Thyroid gland (tissue), 4 donors: Measurements from ENCODE around the gene CLCA2. TPM values are rescaled to one million over a fixed set of nuclear protein-coding genes. Genes with fewer than 3 reads are reported as not detected.

Source experiments
- DNase-seq, 2 donors: peaks; one replicate each; pipeline ENCODE4 v3.0.0-alpha.2; 2019
- H3K27ac ChIP-seq, 3 donors: fragments of 200-600 bp; sonication (generic); 1 replicate in 2 of 3; 2 replicates in 1 of 3; pipeline ENCODE4 v1.5.1; 2016 to 2019; ENCODE audit warnings: mild to moderate bottlenecking in 1 of 3, moderate library complexity in 1 of 3
- H3K27me3 ChIP-seq: fragments of 200-600 bp; sonication (generic); one replicate; pipeline ENCODE4 v1.5.1; 2019
- H3K36me3 ChIP-seq, 2 donors: fragments of 200-600 bp; sonication (generic); one replicate each; pipeline ENCODE4 v1.5.1; 2016 to 2019
- H3K4me1 ChIP-seq, 2 donors: fragments of 200-600 bp; sonication (generic); one replicate each; pipeline ENCODE4 v1.5.1; 2017 to 2019
- H3K4me3 ChIP-seq, 3 donors: fragments of 200-600 bp; sonication (generic); replicated peaks in 1 of 3; 1 replicate in 2 of 3; 2 replicates in 1 of 3; pipeline ENCODE4 v1.5.1; 2016; ENCODE audit warnings: mild to moderate bottlenecking in 1 of 3
- H3K9me3 ChIP-seq: fragments of 200-600 bp; sonication (generic); one replicate; pipeline ENCODE4 v1.5.1; 2017
- CTCF ChIP-seq, 6 experiments: fragments of 200-600 bp in 3 of 6; fragments of 450-650 bp in 3 of 6; sonication (generic) in 3 of 6; IDR thresholded peaks; one replicate each; pipeline ENCODE4 v1.5.1; 2016 to 2019; ENCODE audit warnings: antibody characterized with exemption in 6 of 6, mild to moderate bottlenecking in 2 of 6, inconsistent platforms in 1 of 6, moderate library complexity in 1 of 6
- POLR2A ChIP-seq, 2 donors: fragments of 450-650 bp; IDR thresholded peaks; one replicate each; pipeline ENCODE4 v1.6.1; 2017; ENCODE audit warnings: antibody characterized with exemption in 2 of 2, mild to moderate bottlenecking in 2 of 2, moderate library complexity in 1 of 2
- WGBS, 2 donors: methylation state at CpG; one replicate each; pipeline ENCODE4 v1.1.5; 2017; 5-methylcytosine and 5-hydroxymethylcytosine counted together
- intact Hi-C: fragments of 100-400 bp; cut with DNase I; formaldehyde crosslinking; loops from one replicate; pipeline ENCODE4 v1.15.1; 2023
- total RNA-seq, 4 donors: library from RNA; depleted of rRNA; stranded (reverse); fragments of >200 nt; gene quantifications; one replicate each; pipeline ENCODE4 v1.2.3, GENCODE V29; 2016

The CLCA2 gene
- total RNA-seq, 4 donors from 2014 or later = not detected

DNA sequence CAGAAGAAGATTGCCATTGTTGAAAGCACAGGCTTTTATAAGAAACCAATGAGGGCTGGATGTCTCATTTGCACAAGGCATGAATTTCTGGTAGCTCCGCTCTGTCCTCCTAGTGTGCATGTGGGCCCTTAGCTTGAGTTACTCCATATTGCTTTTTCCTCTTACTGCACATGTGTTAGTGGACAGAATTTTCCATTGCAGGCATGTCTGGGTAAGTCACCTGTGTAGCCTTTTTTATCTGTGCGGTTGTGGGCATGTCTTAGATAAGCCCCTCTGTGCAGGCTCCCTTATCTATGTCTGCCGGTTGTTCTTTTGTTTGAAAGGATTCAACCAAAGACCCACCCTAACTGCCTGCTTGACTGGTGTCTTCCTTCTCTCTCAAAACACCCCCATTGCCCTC lies 37.5 kb downstream of the CLCA2 start:
- DNase-seq = no peak
- H3K27ac ChIP-seq = no peak overlapping the region
- TF ChIP-seq POLR2A (IDR thresholded peaks at IDR 0.05) (no peak), CTCF (IDR thresholded peaks at IDR 0.05) (no peak)
- intact Hi-C loops = no loop called here
- H3K36me3 ChIP-seq = no peaks in the 10 kb centered on the region
- no peaks in the 10 kb centered on the region for H3K4me1 ChIP-seq
- no peak overlapping the region for H3K4me3 ChIP-seq
- no peaks in the 10 kb centered on the region for H3K9me3 ChIP-seq
- no peaks in the 10 kb centered on the region for H3K27me3 ChIP-seq
- WGBS, 2 donors = 89 to 97% methylated on average over 3 of the region's 3 CpGs

DNA sequence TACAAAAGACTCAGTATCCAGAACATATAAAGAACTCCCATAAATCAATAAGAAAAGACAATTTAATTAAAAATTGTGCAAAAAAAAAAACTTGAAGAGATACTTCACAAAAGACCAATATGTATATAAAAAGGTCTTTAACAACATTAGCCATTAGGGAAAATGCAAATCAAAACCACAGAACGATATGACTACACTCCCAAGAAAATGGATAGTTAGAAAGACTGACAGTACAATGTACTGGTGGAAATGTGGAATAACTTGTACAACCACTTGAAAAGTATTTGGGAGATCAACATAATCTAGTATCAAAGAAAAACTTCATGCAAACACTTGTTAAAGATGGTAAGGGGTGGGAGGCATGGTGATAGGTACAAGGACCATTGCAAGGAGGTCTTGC lies 40.8 kb downstream of the CLCA2 start:
- Histone ChIP-seq H3K36me3 (no peaks in the 10 kb centered on the region), H3K4me1 (no peaks in the 10 kb centered on the region), H3K4me3 (no peak overlapping the region), H3K9me3 (no peaks in the 10 kb centered on the region), H3K27me3 (no peaks in the 10 kb centered on the region), H3K27ac (no peak overlapping the region)
- 83 to 90% methylated on average over 1 of the region's 1 CpG for WGBS, 2 donors
- TF ChIP-seq POLR2A (IDR thresholded peaks at IDR 0.05) (no peak), CTCF (IDR thresholded peaks at IDR 0.05) (no peak)
- intact Hi-C loops = no loop called here
- DNase-seq = no peak

DNA sequence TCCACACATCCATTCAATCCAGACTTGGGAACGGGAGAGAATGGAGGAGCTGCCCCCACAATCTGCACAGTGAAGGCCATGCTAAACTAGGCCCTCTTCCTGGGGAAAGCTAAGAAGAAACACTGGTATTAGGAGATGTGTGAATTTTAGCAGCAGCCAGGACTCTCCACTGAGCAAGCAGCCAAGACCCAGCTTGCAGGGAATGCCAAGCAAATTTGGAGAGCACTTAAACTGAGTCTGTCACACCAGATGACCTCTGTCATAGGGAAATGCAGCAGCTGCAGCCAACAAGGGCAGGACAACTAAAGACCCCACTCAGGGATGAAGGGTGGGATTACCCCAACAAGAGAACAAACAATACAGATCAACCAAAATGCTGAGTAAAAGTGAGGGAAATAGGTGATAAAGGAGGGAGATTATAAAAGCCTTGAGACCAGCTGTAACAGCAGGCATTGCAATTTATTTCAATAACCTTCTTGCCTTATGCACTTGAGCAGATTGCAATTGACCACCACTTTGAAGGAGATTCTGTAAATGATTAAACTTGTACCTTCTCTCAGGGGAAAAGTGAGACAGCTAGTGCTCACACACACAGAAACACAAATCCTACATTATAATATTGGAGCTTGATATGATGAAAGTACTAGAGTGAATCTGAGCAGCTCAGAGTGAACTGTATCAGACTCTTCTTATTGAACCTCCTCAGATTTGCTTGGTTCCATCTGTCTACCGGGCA lies 42.3 kb downstream of the CLCA2 start:
- DNase-seq = peak in 1 of 2 donors; percentile 11
- TF ChIP-seq POLR2A (IDR thresholded peaks at IDR 0.05) = no peak
- no peak for TF ChIP-seq CTCF (IDR thresholded peaks at IDR 0.05)
- Histone ChIP-seq H3K4me3 (no peak overlapping the region), H3K27me3 (no peaks in the 10 kb centered on the region), H3K9me3 (no peaks in the 10 kb centered on the region), H3K36me3 (no peaks in the 10 kb centered on the region), H3K4me1 (no peaks in the 10 kb centered on the region), H3K27ac (no peak overlapping the region)
- 88 to 89% methylated on average over 2 of the region's 2 CpGs for WGBS, 2 donors
- intact Hi-C loops = no loop called here

DNA sequence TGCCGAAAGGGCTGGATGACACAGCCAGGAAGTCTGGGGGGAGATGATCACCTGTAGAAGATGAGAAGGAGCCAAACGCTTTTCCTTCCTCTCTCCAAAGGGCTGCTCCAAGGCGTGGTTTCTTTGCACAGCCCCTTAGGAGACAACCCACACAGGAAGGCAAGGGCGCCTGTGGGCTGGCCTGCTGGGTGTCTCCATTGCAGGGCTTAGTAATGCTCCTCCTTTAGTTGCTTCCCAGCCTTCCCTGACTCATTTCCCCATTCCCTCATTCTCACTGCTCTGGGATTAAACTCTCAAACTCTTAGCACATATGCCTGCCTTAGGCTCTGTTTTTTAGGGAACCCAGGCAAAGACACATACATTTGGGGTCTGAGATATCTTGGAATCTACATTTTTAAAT lies 43.0 kb downstream of the CLCA2 start:
- Histone ChIP-seq H3K27me3 (no peaks in the 10 kb centered on the region), H3K9me3 (no peaks in the 10 kb centered on the region), H3K27ac (no peak overlapping the region), H3K4me3 (no peak overlapping the region), H3K4me1 (no peaks in the 10 kb centered on the region), H3K36me3 (no peaks in the 10 kb centered on the region)
- TF ChIP-seq POLR2A (IDR thresholded peaks at IDR 0.05) (no peak), CTCF (IDR thresholded peaks at IDR 0.05) (no peak)
- no peak for DNase-seq
- 88 to 95% methylated on average over 4 of the region's 4 CpGs for WGBS, 2 donors
- intact Hi-C loops = no loop called here

GRCh38 chr1:86468501-86468977 lies 44.6 kb downstream of the CLCA2 start, which contains the start of gene CLCA1:
Gene CLCA1, plus strand, starts transcription at chr1:86468927. Its CDS starts 45 bp downstream, at chr1:86468972.
- Histone ChIP-seq H3K9me3 (no peaks in the 10 kb centered on the region), H3K27me3 (peaks cover 4% of the 10 kb centered on the region), H3K36me3 (no peaks in the 10 kb centered on the region), H3K4me1 (no peaks in the 10 kb centered on the region), H3K27ac (no peak within 1 kb of the TSS), H3K4me3 (no peak within 1 kb of the TSS)
- DNase-seq = no peak
- intact Hi-C loops = no loop called here
- TF ChIP-seq POLR2A (IDR thresholded peaks at IDR 0.05) (no peak), CTCF (IDR thresholded peaks at IDR 0.05) (no peak)
- WGBS, 2 donors = 86 to 91% methylated on average over 7 of the region's 7 CpGs
